GM18873 (cell line): ENCODE results near the gene PTPRS.
"Not testable (repeated sequence)": the region's sequence is repeated elsewhere in the genome, so short reads cannot be mapped to it uniquely, and the experiment has no call there.

ENCODE experiments used
- ATAC-seq: cut with Tn5 transposase; IDR thresholded peaks from one replicate; pipeline ENCODE4 v1.9.1; 2021; ENCODE audit warnings: mild to moderate bottlenecking, moderate library complexity, moderate number of reproducible peaks; ENCODE audit not compliant: unreplicated experiment, low FRiP score

Gene PTPRS

DNA sequence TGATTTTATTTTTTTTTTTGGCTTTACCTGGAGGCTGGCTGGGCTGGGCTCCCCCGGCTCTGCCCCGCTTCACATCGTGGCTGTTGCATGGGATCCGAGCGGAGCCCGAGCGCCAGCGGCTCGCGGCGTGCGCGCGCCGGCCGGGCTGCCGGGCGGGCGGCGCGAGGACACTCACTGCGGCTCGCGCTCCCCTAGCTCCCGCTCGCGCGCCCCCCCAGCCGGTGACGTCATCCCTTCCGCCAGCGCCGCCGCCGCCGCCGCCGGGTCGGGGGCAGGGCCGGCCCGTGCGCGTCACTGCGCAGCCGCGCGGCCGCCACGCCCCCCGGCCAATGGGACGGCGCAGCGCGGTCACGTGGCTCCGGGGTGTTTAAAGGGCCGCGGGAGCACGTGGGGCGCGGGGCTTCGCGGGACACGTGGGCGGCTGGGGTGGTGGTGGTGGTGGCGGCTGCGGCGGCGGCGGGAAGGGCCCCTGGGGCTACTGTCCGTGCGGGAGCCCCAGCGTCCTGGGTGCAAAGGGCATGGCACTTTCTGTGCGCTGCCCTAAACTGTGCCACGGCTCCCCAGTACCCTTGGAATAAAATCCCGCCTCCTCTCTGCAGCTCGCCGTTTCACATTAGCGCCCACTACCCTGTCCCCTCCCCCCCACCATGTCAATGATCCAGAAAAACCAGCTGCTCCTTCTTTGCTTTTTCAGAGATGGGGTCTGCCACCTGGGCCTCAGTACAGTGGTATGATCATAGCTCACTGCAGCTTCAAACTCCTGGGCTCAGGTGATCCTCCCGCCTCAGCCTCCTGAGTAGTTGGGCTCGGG is at the start of gene PTPRS:
Gene PTPRS, minus strand, starts transcription at position 176 of the 811 bp plus-strand sequence. CDS start 54,672 bp downstream, outside the sequence.
- no peak for ATAC-seq

DNA sequence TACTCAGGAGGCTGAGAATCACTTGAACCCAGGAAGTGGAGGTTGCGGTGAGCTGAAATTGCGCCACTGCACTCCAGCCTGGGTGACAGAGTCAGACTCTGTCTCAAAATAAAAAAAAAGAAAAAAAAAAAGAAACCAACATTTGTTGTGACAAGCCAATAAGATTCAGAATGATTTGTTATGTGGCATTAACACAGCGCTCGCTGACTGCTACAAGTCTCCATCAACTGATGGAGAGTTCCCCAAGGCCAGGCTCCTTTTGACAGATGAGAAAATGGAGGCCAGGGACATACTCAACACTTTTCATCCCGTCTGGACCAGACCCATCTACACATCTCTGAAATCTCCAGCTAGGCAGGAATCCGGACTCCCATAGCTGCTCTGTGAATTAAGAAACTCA is 48.7 kb upstream of the PTPRS start:
- no peak for ATAC-seq

DNA sequence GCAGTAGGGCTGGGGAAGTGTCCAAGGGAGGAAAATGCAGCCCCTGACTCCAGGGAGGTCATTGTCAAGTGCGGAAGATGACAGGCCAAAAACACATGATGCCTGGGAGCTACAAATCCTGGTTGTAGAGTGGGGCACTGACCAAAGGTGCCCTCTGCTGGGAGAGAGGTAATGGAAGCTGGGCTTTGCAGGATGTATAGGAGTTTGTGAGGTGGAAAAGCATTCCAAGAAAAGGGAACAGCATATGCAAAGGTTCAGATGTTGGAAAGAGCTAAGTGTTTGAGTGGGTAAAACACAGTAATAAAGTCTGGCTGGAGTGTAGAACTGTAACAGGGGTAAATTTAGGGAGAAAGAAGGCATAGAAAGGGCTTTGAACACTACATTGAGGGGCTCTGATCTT is 46.9 kb upstream of the PTPRS start:
- no peak for ATAC-seq

DNA sequence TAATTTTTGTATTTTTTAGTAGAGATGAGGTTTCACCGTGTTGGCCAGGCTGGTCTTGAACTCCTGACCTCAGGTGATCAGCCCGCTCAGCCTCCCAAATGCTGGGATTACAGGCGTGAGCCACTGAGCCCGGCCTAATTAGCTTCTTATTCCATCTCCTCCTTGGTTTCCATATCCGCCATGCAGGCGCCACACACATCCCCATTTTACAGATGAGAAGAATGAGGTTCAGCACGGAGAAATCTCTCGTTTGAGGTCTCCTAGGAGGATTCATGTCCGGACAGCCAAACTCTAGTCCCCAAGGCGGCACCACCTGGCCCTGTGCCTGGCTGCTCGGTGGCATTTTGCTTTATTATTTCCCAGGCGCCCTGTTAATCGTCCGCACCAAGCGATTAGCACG is 46.2 kb upstream of the PTPRS start:
- no peak for ATAC-seq

DNA sequence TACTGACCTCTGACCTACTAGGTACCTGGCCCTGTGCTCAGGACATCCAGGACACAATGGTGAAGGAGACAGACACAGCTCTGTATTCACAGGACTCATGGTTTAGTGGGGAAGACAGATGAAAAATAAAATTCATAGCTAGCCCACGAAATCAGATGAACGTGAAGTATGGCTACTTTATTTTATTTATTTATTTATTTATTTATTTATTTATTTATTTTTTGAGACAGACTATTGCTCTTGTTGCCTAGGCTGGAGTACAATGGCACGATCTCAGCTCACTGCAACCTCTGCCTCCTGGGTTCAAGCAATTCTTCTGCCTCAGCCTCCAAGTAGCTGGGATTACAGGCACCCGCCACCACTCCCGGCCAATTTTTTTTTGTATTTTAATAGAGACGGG is 40.6 kb upstream of the PTPRS start:
- ATAC-seq, result not testable (repeated sequence)

DNA sequence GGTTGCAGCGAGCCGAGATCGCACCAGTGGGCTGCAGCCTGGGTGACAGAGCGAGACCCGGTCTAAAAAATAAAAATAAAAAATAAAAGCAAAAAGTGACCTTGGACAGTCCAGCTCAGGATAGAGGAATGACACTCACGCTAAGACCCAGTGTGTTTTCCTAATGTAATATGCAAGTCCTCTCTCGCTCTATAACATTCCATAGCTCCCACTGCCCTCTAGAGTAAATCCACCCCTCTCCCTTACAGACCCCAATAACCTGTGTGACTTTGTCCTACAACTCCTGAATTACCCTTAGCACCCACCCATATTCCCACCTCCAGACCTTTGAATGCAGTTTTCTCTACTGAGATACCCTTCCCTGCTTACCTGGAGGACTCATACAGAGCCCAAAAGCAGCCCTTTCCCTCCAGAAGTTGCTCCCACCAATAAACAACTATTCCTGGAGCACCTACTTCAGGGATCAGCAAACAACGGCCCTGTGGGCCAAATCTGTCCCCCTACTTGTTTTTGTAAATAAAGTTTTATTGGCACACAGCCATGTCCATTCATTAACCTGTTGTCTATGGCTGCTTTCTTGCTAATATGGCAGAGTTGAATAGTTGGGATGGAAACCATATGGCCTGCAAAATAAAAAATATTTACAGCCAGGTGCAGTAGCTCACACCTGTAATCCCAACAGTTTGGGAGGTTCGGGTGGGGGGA is 39.8 kb upstream of the PTPRS start:
- no peak for ATAC-seq

DNA sequence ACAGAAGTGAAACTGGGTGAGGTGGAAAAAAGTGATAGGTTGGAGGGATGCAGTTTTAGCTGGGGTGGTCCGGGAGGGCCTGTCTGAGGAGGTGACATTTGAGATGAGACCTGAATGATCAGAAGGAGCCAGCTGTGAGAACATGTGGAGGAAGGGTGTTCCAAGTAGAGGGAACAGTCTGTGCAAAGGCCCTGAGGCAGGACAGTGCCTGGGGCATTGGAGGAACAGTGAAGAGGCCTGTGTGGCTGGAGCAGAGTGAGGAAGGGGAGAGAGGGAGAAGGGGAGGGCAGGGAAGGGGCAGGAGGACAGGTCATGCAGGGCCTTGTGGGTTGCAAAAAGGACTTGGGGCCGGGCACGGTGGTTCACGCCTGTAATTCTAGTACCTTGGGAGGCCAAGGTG is 36.3 kb upstream of the PTPRS start:
- ATAC-seq, result no peak

DNA sequence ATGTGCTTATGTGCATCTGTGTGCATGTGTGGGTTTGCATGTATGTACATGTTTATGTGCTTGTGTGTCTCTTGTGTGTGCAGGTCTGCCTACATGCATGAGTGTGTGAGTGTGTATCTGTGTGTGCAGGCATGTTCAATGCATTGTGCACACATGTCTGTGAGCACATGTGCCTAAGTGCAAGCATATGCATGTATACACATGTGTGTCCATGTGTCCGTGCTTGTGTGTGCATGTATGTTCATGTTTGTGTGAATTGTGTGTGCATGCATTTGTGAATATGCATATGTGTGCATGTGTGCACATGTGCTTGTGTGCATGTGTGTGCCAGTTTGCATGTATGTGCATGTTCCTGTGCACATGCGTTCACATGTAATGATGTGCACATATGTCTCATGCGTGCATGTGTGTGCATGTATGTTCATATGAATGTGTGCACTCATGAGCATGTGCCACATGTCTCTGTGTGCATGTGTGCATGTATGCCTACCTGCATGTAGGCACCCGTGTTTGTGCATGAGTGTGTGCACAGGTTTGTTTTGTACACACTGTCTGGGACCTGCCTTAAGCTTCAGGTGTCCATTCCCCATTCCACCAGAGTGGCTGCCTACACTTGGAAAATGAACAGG is 32.1 kb upstream of the PTPRS start:
- ATAC-seq, result no peak

DNA sequence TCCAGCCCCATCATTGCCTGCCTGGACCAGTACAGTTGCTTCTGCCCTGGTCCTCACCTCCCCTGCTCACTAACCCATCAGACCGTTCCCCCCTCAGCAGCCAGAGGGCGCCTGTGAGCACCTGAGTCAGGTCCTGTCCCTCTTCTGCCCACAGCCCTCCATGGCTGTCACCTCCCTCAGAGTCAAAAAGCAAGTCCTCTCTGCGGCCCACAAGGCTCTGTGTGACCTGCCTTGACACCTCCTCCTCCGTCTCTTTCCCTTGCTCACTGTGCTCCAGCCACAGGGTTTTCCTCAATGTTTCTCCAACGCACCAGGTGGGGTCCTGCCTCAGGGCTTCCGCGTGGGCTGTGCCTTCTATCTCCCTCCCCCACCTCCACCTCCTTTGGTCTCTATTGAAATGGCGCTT is 29.4 kb upstream of the PTPRS start:
- no peak for ATAC-seq

DNA sequence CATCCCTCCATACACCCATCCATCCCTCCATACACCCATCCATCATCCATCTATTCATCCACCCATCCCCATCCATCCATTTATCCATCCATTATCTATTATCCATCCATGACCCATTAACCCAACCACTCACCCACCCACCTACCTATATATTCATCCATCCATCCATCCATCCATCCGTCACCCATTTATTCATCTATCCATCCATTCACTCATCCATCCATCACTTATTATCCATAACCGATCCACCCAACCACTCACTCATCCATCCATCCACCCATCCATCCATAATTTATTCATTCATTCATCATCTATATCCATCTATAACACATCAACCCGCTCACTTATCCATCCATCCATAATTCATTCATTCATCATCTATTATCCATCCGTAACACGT is 28.7 kb upstream of the PTPRS start:
- ATAC-seq, result no peak

DNA sequence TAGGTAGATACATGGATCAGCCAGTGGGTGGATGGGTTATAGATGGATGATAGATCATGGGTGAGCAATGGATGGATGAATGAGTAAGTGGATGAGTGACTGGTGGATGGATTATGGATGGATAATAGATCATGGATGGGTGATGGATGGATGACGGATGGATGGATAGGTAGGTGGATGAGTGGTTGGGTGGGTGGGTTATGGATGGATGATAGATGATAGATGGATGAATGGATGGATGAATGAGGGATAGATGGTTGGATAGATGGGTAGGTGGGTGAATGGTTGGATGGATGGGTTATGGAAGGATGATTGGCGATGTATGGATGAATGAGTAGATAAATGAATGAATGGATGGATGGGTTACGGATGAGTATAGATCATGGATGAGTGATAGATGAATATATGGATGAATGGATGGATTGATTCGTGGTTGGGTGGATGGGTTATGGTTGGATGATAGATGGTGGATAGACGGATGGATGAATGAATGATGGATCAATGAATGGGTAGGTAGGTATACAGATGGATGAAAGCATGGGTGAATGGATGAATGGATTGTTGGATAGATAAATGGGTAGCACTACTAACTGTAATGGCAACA is 27.0 kb upstream of the PTPRS start:
- ATAC-seq, result no peak

DNA sequence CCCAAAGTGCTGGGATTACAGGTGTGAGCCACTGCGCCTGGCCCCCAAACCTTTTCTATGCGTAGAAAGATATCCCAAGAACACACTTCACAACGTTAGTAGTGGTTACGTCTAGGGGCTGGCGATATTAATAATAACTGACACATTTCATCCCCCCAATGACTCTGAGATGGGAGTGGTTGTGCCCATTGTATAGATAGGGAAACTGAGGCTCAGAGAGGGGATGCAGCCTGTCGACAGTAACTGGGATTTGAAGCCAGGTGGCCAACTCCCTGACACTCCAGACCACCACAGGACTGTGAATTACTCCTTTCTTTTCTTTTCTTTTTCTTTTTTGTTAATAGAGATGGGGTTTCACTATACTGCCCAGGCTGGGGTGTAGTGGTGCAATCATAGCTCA is 25.3 kb upstream of the PTPRS start:
- no peak for ATAC-seq

DNA sequence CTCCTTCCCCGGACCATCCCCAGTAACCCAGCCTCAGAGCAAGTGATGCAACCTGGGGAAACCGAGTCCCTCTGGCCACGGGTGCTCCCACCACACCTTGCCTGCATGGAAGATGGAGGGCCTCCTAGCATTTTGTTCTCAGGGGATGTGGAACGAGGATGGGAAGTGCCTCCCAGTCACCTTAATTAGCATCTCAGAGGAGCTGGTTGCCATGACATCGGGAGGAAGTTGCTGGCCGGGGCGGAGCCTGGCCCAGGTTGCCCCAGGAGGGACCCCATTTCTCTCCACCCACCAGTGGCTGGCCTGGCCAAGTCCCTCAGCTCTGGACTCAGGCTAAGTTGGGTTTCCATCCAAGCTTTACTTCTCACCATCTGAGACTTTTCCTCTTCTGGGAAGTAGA is 24.1 kb upstream of the PTPRS start:
- ATAC-seq, result no peak

DNA sequence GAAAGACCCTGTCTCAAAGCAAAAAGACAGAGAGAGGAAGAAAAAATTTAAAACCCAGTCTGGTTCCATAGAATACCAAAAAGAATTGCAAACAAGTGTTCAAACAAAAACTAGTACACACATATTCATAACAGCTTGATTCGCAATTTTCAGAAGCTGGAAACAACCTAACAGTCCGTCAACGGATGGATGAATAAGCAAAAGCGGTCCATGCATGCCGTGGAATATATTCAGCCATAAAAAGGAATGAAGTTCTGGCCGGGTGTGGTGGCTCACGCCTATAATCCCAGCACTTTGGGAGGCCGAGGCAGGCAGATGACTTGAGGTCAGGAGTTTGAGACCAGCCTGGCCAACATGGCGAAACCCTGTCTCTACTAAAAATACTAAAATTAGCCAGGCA is 21.2 kb upstream of the PTPRS start:
- ATAC-seq, result not testable (repeated sequence)

DNA sequence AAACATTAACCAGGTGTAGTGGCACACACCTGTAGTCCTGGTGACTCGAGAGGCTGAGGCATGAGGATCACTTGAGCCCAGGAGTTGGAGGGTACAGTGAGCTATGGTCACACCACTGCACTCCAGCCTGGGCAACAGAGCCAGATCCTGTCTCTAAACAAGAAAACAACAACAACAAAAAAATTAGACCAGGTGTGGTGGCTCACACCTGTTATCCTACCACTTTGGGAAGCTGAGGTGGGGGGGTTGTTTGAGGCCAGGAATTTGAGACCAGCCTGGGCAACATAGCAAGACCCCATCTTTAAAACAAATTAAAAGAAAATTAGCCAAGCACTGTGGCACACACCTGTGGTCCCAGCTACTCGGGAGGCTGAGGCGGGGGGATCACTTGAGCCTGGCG is 20.8 kb upstream of the PTPRS start:
- no peak for ATAC-seq

DNA sequence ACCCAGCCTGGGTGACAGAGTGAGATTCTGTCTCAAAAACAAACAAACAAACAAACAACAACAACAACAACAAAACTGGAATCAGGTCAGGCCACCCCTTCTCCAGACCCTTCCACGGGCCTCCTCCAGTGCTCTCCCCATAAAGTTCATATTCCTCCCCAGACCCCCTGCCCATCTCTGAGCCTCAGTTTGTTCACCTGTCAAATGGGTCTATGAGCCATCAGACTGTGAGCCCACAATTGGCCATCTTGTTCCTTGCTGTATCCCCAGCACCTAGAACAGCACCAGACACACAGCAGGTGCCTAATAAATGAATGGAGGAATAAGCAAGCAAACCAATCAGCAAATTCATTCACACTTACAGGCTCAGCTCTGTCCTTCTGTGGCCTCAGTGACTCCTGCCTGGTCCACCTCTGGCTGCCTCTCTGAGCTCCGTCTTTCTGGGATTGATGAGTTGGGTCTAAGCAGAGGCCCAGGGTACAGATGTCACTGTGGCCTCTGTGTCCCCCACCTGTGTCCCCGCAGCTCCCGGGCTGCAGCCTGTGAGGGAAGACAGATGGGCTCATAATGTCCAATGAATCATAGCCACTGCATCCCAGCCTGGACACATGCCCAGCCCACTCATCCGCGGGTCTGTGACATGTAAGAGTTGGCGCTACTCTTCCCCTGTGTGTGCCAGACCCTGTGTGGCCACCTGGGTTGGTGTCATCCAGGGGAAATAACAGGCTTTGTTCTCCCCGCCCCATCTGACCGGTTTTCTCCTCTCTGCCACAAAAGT is 19.6 kb upstream of the PTPRS start:
- no peak for ATAC-seq

DNA sequence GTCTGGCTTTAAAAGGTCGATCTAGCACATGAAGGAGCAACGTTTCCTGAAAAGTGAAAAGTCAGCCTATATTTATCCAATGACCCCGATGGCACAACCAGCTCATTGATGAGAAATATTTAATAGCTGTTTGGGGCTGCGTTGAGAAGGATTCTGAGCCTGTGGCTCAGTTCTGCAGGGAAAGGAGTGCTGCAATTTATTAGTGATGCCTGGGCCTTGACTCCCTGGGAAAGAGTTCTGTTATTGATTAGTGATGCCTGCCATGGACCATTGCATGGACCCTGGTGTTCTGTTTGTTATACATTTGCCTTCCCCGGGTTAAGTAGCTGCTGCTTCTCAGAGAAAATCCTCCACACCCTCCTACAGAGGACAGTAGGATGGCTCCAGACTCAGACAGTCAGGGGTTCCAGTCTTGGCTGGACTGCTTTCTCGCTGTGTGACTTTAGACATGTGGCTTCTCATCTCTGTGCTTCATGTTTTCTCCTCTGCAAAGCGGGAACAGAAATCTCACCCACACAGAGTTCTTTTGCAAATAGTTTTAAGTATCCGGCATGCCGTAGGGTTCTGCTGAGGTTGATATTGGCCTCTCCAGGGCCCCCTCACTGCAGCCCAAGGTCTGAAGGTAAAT is 17.7 kb upstream of the PTPRS start:
- ATAC-seq, result no peak

DNA sequence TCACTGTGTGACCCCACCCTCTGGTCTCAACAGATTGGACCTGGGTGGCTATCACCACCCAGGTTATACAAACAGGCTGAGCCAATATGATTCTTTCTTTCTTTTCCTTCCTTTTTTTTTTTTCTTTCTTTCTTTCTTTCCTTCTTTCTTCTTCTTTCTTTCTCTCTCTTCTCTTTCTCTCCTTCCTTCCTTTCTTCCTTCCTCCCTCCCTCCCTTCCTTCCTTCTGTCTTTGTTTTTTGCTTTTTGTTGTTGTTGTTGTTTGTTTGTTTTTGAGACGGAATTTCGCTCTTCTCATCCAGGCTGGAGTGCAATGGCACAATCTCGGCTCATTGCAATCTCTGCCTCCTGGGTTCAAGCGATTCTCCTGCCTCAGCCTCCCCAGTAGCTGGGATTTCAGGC is 17.0 kb upstream of the PTPRS start:
- no peak for ATAC-seq

DNA sequence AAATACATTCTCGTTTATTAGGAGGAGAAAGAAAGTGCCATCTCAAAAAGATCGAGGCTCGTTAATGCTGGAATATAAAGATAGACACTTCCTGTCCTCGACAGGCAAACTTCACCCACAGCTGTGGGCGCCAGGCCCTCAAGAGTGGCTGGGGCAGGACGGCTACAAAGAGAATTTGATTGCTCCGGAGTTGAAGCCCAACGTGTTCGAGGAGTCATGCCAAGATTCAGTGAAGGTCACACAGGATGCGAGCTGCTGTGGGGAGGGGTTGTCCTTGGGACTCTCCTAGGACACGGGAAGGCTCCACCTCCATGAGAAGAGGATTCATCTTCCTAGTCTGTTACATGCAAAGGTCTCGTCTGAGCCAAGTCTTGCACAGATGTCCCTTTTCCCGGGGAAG is 16.3 kb upstream of the PTPRS start:
- no peak for ATAC-seq

DNA sequence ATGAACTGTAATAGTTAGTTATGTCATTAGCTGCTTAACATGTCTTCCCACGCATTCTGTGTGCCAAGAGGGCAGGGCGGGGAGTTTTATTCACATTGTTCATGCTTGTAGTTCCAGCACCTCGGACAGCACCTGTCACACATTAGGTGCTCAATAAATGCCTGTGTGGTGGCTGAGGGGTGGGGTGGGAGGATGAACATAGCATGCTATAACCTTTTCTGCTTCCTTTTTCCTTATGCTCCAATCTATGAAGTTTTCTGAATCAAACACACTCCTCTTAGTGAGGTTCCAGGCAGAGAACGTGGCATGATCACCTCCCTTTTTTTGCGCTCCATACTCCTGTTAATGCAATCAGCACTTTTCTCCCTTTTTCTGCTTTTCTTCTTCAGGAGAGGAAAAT is 15.8 kb upstream of the PTPRS start:
- no peak for ATAC-seq
